Myocyte (in vitro differentiated cells): Measurements from ENCODE around the gene NMNAT3. TPM values are rescaled to one million over a fixed set of nuclear protein-coding genes. Genes with fewer than 3 reads are reported as not detected.
"Not testable (repeated sequence)": the region's sequence is repeated elsewhere in the genome, so short reads cannot be mapped to it uniquely, and the experiment has no call there.

Experiments used
- DNase-seq: peaks from one replicate; pipeline ENCODE4 v3.0.0-alpha.2; 2012; ENCODE audit warnings: low read depth
- total RNA-seq: library from RNA; depleted of rRNA; stranded (reverse); fragments of >200 nt; gene quantifications from 2 replicates; pipeline ENCODE4 v1.2.3, GENCODE V29; 2014

Gene NMNAT3
- total RNA-seq, 1 donor from 2014 or later, result not detected

GRCh38 chr3:139583651-139584050, 94.1 kb downstream of the NMNAT3 start:
- DNase-seq, result not testable (repeated sequence)

- DNase-seq, result no peak
Measured at GRCh38 chr3:139578783-139579182, 99.0 kb downstream of the NMNAT3 start.

GRCh38 chr3:139577909-139578308, 99.9 kb downstream of the NMNAT3 start:
- no peak for DNase-seq

- no peak for DNase-seq
Measured at GRCh38 chr3:139577346-139577745, 100.4 kb downstream of the NMNAT3 start.

GRCh38 chr3:139574026-139574947, 103.5 kb downstream of the NMNAT3 start:
- DNase-seq, result peak; percentile 17

- no peak for DNase-seq
Measured at GRCh38 chr3:139572847-139573672, 104.7 kb downstream of the NMNAT3 start.

- no peak for DNase-seq
Measured at GRCh38 chr3:139571711-139572110, 106.1 kb downstream of the NMNAT3 start.

GRCh38 chr3:139564294-139564861, 113.4 kb downstream of the NMNAT3 start:
- peak; percentile 43 for DNase-seq

- DNase-seq, result peak; percentile 33
Measured at GRCh38 chr3:139561959-139562676, 115.7 kb downstream of the NMNAT3 start.

GRCh38 chr3:139561255-139561817, 116.4 kb downstream of the NMNAT3 start:
- no peak for DNase-seq

GRCh38 chr3:139560411-139560810, 117.4 kb downstream of the NMNAT3 start:
- DNase-seq, result no peak

- no peak for DNase-seq
Measured at GRCh38 chr3:139559541-139559940, 118.2 kb downstream of the NMNAT3 start.

- no peak for DNase-seq
Measured at GRCh38 chr3:139558351-139559266, 119.2 kb downstream of the NMNAT3 start.

GRCh38 chr3:139557041-139557440, 120.7 kb downstream of the NMNAT3 start:
- DNase-seq, result no peak

- DNase-seq, result no peak
Measured at GRCh38 chr3:139555249-139555648, 122.5 kb downstream of the NMNAT3 start.

GRCh38 chr3:139554628-139555027, 123.1 kb downstream of the NMNAT3 start:
- DNase-seq, result no peak

- no peak for DNase-seq
Measured at GRCh38 chr3:139552632-139553365, 125.0 kb downstream of the NMNAT3 start.

- DNase-seq, result no peak
Measured at GRCh38 chr3:139548801-139549200, 129.0 kb downstream of the NMNAT3 start.

- DNase-seq, result no peak
Measured at GRCh38 chr3:139547666-139548065, 130.1 kb downstream of the NMNAT3 start.
